CD4-positive, alpha-beta T cell treated with Interleukin-6 at 100 ng/mL for 8 hours (primary cell): ENCODE measurements around the gene FAM216A.
A peak's percentile ranks its signal among the peaks of the same experiment; 100 is the strongest.
"Not testable (repeated sequence)": the region's sequence is repeated elsewhere in the genome, so short reads cannot be mapped to it uniquely, and the experiment has no call there.

Experiments used
- DNase-seq: peaks from one replicate; pipeline ENCODE4 v3.0.0-alpha.2; 2020; ENCODE audit warnings: mixed read lengths, low spot score

FAM216A gene, protein sequence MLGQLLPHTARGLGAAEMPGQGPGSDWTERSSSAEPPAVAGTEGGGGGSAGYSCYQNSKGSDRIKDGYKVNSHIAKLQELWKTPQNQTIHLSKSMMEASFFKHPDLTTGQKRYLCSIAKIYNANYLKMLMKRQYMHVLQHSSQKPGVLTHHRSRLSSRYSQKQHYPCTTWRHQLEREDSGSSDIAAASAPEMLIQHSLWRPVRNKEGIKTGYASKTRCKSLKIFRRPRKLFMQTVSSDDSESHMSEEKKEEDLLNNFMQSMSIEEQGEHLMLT

DNA sequence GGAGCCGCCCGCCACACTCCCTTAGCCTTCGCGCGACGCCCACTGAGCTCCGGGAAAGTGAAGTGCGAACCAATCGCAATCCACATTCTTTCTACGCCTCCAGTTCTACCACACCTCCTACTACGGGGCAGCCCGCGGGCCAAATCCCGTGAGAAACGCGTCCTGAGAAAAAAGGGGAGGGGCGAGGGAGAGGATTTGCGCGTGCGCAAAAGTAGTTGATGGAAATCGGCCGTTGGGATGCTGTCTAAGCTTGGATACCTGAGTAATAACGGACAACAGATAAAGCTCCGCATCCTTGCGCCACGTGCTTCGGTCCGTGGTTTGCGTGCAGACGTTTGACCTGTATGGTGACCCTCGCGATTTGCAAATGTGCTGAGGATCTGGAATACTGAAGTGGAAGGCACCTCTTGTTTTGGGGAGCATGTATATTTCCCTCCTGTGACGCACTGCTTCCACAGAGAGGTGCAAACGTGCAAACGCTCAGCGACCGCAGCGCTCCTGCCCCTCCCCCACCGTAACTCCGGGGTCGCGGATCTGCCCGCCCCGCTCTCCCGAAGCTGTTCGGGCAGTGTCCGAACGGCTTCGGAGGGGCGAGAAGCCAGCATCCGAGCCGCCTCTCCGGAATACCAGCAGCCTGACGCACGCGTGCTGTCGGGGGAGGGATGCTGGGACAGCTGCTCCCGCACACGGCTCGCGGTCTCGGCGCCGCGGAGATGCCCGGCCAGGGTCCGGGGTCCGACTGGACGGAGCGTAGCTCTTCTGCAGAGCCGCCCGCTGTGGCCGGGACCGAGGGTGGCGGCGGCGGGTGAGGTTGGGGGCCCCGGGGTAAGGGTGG, at the start of gene FAM216A, which contains the start of gene GPN3:
Gene FAM216A (plus strand): TSS at position 632 of the 835 bp plus-strand sequence. CDS start 31 bp downstream, at position 663.
Gene GPN3 (minus strand): TSS at position 44 of the 835 bp plus-strand sequence. CDS start 54 bp downstream, outside the sequence.
- peak; percentile 96 for DNase-seq

DNA sequence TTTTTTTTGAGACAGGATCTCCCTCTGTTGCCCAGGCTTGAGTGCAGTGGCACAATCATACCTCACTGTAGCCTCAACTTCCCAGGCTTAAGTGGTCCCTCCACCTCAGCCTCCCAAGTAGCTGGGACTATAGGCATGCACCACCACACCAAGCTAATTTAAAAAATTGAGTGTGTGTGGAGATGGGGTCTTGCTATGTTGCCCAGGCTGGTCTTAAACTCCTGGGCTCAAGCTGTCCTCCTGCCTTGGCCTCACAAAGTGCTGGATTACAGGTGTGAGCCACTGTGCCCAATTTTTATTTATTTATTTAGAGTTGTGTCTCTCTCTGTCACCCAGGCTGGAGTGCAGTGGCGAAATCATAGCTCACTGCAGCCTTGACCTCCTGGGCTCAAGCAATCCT, 48.0 kb upstream of the FAM216A start:
- not testable (repeated sequence) for DNase-seq

DNA sequence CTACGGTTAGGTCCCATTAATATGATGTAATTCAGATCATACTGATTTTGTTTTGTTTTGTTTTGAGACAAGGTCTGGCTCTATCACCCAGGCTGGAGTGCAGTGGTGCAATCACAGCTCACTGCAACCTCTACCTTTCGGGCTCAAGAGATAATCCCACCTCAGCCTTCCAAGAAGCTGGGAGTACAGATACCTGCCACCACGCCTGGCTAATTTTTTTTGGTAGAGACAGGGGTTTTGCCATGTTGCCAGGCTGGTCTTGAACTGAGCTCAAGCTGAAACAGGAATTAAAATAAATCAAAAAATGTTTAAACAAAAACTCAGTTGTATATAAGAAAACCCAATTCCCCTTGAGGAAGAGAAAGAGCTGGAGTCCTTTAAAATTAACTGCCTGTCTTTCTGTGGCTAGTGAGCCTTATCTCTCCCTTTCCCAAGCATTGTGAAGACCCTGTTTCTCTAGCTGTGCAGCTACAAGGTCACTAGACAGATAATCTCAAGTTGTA, 47.4 kb upstream of the FAM216A start:
- no peak for DNase-seq

DNA sequence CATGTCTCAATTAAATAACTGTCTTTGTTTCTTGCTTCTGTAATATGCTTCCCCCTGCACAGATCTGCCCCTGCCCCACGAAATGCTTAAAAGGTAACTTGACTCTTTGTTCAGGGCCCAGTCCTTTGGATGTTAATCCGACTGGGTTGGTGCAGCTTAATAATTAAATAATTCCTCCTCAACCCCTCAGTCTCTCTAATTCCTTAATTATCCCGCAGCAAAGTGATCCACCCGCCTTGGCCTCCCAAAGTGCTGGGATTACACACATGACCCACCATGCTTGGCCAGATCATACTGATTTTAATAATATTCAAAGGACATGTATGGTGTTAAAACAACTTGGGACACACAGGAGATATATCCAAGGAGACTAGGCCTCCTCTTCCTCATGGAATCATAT, 46.9 kb upstream of the FAM216A start:
- DNase-seq = no peak

DNA sequence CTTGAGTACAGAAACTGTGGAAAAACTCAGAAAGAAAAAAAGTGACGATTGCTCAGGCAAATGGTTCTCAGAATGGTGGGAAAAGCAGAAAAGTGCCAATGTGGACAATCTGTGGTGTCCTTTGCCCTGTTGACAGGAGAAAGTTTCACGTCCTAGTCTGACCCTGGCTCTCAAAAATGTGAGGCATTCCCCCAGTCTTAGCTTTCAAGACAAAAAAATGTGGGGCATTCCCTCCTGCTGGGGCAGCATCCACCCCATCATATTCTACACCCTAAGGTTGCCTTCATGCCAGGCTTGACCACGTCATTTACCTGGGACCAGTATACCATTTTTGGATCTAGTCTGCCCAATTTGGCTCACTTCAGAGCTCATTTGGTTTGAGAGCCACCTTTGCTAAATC, 44.4 kb upstream of the FAM216A start:
- no peak for DNase-seq

DNA sequence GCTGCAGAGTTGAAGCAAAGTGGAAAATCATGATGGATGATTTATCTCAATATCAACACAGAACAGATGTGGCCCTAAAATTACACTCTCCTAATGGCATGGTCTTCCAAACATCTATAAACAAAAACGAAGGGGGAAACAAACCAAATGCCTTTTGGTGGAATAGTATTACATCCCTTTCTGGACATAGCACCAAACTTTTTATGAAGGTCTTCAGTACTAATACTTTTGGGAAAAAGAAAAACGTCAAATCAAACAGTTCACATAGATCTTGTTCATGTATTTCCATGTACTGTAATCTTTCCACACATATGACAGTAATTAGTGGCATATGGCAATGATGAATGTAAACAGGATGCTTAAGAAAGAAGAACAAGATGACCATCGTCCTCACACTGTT, 42.2 kb upstream of the FAM216A start:
- no peak for DNase-seq

DNA sequence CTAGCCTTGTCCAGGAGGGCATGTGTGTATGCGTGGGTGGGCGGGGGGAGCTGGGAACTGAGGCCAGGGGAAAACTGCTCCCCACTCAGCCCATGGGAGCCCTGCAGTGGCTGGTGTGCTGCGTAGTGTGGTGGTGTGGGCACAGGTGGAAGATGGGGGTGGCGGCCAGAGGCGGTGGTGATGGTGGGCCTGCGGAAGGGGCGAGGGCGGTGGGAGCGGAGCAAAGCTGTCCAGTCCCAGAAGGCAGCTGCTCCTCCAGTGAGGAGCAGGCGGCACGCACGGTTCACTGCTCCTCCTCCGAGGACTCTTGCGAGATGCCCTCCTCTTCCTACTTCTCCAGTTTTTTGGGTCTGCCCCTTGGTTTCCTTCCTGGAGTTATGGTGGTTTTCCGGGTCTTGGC, 39.0 kb upstream of the FAM216A start:
- not testable (repeated sequence) for DNase-seq

DNA sequence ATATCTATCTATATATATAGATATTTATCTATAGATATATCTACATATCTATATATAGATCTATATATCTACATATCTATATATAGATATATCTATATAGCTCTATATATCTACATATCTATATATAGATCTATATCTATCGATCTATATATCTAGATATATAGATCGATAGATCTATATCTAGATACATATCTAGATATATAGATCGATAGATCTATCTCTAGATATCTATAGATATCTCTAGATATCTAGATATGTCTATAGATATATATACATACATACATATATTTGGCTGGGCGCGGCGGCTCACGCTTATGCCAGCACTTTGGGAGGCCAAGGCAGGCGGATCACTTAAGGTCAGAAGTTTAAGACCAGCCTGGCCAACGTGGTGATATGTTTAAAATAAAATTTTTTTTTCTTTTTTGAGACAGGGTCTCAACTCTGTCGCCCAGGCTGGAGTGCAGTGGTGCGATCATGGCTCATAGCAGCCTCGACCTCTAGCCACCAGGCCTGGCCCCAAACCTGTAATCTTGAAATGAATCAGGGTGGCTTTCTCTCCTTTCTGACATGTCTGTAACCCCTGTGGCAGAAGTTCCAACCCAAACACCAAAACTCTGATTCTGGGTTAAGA, 36.6 kb upstream of the FAM216A start:
- DNase-seq = no peak

DNA sequence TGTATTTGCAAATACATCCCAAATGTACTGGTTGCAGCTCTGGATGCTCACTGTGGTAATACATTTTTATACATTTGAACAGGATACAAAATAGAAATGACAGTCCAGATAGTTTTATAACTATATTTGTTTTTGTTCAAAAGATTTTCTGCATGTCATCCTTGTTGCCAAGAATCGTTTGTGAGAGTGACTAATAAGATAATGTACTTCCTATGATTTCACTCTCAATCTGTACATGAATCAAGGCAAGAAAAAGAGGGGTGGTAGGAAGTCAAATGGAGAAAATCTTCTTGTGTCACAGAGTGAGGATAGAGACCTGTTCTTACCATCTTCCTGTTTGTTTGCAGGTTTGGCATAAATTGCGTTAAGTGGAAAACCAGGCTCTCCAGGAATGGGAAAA, 32.4 kb upstream of the FAM216A start:
- DNase-seq = no peak

DNA sequence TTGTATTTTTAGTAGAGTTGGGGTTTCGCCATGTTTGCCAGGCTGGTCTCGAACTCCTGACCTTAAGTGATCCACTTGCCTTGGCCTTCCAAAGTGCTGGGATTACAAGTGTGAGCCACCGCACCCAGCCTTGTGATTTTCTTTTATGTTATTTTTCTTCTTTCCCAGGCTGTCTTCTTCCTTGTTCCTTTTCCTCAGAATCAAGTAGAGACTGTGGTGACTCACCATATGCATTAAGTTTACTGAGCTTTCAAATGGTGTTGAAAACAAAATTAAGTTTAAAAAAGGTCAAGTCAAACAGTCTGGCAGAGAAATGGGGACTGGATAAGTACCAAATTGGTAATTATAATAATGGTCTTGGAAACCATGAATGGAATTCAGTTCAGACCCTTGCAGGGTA, 24.2 kb upstream of the FAM216A start:
- no peak for DNase-seq

DNA sequence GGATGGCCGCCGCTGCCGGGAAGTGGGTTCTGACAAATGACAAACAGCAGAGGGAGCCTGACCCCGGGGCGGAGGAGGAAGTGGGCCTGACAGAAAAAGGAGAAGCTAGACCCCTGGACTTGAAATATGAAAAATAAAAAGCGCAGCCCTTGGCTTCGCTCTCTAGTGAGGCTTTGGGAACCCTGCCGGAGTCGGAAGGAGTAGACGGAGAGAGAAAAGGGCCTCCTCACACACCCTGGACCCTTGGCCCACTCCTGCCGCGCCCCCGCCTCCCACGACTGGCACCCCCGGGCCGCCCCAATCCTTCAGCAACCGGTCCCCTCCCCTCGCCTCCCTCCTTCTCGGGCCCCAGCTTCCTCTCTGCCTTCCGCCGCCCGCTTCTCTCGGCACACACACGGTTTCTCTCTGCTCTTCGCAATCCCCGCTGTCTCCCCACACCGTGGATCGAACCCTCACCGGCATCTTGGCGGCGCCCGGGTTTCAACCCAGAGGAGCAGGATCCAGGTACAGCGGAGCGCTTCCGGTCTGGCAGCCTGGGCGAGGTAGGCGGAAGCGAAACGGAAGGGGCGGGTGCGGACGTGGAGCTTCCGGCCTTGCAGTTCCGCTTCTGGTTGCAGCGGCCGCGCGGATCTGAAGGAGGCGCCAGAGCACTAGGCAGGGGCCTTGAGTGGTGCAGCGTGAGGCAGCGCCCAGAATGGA, 18.7 kb upstream of the FAM216A start, which contains the start of gene ARPC3:
Gene ARPC3 (minus strand): TSS at position 539 of the 699 bp plus-strand sequence. CDS start 77 bp downstream, at position 462.
- DNase-seq = peak; percentile 94

DNA sequence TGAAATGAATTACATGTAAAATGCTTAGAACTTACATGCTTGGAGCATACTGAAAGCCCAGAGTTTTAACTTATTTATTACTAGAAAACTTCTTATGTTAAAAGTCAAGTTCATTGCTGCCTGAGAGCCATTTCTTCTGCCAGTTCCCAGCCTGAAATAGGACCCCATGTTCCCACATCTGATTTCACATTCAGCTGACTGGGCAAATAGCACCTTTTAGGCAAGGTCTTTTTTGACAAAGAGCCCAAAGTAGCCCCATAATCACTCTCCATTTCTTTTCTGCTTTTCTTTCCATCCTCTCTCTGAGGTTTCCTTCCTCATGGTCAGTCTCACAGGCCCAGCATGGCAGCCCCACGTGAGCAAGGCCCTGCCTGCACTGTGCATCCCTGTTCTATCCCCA, 17.4 kb upstream of the FAM216A start:
- no peak for DNase-seq

DNA sequence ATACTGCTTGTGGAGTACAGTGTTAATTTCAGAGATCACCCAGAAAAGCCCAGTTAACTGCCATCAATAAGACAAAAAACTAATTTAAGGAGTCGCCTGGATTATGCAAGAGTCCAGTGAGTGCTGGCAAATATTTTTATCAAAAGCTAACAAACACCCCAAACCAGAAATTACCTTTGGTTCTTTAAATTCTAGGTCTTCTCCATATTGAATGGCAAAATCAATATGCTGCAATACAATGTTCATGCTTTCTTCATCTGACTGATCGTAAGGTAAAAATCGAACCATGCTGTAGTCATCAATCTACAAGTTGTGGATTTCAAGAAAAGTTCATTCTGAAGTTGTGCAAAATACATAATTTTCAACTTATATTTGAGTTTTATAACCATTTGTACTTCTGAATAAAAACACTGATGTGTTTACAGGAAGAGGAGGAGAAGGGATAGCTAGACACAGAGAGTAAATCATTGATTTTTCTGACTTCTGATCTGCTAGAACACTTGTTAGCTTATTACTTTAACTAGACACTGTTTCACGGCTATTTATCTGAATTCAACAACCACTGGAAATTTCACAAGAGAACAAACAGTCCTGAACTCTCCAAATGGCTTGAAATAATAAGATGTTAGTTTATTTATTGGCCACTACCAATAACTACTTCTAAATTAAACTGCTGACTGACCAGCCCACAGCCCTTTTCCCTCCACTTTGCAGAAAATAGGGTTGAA, 14.9 kb upstream of the FAM216A start:
- no peak for DNase-seq

DNA sequence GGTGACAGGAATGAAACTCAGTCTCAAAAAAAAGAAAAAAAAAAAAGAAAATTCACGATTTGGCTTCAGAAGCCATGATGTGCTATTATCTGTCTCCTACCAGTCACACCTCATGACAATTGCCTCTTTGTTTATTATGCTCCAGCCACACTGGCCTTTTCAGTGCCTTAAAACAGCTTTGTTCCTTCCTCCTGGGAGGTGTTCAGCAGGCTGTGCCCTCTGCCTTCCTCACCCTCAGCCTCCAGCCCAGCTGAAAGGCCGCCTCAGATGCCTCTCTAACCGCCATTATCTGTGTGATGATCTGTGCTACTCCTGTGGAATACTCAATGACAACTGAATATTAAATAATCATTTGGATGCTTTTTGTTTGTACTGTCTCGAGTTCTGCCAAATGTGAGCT, 9.9 kb upstream of the FAM216A start:
- DNase-seq = no peak

DNA sequence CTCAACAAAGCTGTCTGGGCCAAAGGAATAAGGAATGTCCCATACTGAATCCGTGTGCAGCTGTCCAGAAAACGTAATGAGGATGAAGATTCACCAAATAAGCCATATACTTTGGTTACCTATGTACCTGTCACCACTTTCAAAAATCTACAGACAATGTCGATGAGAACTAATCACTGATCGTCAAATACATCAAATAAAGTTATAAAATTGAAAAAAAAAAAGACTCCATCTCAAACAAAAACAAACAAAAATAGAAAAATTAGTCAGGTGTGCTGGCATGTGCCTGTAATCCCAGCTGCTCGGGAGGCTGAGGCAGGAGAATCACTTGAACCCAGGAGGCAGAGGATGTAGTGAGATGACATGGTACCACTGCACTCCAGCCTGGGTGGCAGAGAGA, 7.5 kb upstream of the FAM216A start:
- not testable (repeated sequence) for DNase-seq

DNA sequence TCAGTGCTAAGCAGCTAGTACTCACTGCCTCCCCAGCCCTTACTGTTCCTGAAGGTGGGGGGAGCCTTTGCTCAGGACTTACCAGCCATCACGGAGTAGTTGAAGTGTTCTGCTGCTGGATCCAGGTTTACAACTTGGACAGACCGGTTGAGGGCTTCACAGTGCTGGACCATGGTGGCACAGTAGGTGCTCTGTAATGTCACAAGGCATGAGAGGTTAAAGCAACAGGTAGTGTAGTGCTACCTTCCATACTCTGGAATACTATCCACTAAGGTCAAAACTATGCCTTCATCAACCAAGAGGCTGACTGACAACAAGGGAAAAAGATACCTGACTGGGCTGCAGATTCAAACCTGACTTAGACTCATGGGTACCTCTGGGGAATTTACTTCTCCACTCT, 3.6 kb upstream of the FAM216A start:
- DNase-seq = no peak

DNA sequence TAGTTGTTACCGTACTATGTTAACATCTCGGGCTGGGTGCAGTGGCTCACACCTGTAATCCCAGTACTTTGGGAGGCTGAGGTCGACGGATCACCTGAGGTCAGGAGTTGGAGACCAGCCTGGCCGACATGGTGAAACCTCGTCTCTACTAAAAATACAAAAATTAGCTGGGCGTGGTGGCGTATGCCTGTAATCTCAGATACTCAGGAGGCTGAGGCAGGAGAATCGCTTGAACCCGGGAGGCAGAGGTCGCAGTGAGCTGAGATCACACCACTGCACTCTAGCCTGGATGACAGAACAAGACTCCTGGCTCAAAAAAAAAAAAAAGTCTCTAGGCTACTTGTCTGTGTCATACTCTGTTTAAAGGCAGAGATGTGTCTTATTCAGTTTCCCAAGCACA, 2.9 kb upstream of the FAM216A start:
- not testable (repeated sequence) for DNase-seq

DNA sequence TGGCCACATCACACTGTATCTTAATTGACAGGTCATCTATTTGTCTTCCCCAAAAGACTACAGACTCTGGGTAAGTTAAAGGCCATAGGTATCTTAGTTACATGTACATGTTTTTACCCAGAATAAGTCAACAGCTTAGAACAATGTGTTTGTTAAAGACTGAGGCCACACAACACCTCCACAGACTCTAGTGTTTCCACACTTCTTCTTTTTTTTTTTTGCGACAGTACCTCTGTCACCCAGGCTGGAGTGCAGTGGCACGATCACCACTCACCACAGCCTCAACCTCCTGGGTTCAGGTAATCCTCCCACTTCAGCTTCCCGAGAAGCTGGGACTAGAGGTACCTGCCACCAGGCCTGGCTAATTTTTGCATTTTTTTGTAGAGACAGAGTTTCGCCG, 1.9 kb upstream of the FAM216A start:
- no peak for DNase-seq

DNA sequence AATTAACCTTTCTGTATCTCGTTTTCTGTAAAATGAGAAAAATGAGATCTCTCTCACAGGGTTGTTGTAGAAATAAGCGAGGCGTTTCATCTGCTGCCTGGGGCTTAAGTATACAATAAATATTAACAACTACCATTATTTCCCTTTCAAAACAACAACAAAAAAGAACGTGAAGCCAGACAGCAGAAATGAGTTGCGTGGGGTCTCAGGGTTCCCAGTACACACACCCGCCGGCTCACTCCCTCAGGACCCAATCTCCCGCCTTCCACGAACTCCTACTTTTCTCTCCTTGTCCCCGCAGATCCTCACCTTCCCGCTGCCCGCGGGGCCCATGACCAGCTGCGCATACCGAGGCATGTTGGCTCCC, 815 bp upstream of the FAM216A start:
- no peak for DNase-seq

DNA sequence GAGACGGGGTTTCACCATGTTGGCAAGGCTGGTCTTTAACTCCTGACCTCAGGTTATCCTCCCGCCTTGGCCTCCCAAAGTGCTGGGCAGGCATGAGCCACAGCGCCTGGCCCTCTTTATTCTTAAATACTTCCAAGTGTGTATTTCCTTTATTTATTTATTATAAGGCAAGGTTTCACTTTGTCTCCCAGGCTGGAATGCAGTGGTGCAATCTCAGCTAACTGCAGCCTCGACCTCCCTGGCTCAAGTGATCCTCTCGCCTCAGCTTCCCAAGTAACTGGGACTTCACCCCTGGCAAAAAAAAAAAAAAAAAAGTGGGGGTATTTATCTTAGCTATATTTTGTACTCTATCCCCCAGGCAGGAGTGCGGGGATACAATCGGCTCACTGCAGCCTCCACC, 6.8 kb downstream of the FAM216A start:
- DNase-seq = no peak

DNA sequence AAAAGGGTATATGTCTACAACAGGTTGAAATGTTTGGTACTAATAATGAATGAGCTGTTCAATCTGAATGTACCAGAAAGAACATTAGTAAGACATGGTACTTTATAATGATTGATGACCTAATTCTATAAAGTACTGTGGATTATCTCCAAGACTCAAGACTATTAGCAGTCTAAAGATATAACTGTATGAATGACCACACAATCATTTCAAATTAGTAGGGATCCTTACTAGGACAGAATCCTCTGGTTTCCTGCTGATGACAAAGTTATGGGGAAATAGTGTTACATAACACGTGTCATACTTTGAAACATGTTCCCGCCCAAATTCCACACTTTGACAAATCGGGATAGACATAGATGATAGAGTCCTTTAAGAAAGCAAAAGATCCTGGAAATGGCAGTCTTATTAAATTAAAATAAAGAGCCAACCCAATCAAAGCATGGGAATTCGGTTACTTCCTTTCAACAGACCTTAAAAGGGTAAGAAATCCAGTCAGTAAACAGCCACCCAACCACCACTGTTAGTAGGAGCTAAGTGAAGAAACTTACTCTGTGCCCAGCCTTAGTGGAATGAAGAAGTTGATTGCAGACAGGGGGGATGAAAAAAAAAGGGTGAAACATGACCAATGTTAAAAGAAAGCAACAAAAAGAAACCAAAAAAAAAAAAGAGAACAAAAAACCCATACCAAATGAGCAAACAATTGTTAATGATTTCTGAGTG, 30.5 kb downstream of the FAM216A start:
- no peak for DNase-seq
